COLO668 (cell line): Measurements from ENCODE around the gene KLF18.
"Not testable (repeated sequence)": the region's sequence is repeated elsewhere in the genome, so short reads cannot be mapped to it uniquely, and the experiment has no call there.

ENCODE experiments used
- DNase-seq: peaks from one replicate; lab custom pipeline; 2025; ENCODE audit not compliant: unreplicated experiment; lab: John Stamatoyannopoulos, UW

The KLF18 gene

DNA sequence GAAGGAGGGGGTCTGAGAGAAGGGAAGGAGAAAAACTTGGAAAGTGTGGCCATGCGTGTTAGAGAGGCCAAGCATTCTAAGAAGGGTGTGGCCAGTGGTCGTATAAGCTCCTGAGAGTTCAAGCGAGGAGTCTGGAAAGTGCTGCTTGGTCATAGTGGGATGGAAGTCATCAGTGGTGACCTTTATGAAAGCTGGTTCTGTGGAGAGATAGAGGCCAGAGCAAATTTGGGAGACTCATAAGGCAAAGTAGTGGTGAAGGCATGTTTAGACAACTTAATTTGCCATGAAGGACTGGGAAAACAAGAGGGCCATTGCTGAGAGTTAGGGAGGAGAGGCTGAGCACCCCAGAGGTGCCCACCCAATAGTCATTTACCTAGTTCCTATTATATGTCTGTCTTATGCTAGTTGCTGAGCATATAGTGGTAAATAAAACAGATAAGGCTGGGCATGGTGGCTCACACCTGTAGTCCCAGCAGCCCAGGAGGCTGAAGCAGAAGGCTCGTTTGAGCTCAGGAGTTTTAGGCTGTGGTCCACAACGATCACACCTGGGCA is 21.0 kb downstream of the KLF18 start:
- no peak for DNase-seq

GRCh38 chr1:44119525-44119924 is 21.9 kb downstream of the KLF18 start:
- no peak for DNase-seq

DNA sequence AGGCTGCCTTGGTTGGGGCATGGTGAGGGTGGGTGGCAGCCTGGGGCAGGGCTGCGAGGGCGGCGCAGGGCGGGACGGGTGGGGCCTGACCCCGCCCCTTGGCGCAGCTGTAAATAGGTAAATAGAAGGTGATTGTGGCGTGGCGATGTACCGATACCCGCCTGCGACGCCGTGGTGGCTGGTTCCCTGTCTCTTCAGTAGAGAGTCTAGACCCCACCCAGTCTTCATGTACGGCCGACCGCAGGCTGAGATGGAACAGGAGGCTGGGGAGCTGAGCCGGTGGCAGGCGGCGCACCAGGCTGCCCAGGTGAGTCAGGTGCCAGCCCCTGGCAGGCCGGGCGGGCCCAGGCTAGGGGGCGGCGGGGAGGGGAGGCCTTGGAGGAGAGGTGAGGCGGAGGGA is 22.7 kb downstream of the KLF18 start, which contains the start of gene KLF17:
Gene KLF17, plus strand, starts transcription at position 140 of the 400 bp plus-strand sequence. Its CDS starts 87 bp downstream, at position 227.
- no peak for DNase-seq

DNA sequence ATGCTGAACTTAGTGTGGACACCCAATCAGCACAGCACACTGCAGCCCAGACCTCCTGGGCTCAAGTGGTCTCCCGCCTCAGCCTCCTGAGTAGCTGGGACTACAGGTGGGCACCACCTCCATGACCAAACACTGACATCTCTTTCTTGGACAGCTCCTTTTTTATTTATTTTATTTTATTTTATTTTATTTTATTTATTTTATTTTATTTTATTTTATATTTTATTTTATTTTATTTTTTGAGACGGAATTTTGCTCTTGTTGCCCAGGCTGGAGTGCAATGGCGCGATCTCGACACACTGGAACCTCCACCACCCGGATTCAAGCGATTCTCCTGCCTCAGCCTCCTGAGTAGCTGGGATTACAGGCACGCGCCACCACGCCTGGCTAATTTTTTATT is 24.2 kb downstream of the KLF18 start:
- DNase-seq = not testable (repeated sequence)

GRCh38 chr1:44114098-44114497 is 27.3 kb downstream of the KLF18 start:
- DNase-seq = no peak

GRCh38 chr1:44113095-44113609 is 28.3 kb downstream of the KLF18 start:
- no peak for DNase-seq

GRCh38 chr1:44112486-44112885 is 28.9 kb downstream of the KLF18 start:
- DNase-seq = no peak

DNA sequence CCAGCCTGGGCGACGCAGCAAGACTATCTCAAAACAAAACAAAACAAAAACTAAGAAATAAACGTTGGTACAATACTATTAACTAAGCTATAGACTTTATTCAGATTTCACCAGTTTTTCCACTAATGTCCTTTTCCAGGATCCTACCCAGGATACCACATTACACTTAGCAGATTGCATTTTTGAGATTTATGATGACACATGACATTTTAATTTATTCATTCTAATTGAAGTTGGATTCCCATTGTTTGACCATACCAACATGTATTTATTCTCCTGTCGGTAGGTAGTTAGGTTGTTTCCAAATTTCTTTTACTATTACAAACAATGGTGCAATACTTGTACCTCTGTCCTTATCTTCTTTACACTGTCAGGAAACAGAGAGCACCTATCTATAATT is 29.6 kb downstream of the KLF18 start:
- DNase-seq = no peak

DNA sequence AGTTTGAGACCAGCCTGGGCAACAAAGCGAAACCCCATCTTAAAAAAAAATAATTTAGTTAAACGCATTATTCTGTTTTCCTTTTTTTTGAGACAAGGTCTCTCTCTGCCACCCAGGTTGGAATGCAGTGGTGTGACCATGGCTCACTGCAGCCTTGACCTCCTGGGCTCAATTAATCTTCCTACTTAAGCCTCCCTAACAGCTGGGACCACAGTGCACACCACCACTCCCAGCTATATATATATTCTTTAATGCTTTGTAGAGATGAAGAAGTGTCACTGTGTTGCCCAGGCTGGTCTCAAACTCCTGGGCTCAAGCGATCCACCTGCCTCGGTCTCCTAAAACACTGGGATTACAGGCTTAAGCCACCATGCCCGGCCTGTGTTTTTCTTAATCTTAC is 30.5 kb downstream of the KLF18 start:
- no peak for DNase-seq

DNA sequence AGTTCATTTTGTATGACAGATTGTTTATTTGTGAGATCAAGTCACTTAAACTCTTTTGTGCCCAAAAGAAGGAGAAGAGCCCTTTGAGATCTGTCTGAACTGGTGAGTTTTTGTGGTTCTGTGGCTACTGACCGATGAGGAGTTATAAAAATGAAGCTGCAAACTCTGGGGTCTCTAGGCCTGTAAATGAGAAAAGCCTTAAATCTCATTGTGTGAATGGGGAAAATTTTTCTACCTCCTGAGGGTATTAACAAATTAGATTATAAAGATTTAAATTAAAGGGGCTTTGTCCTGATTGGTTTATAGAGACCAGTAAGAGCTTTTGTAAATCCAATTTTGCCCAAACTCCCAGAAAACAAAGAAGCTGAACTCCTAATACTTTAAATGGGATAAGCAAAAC is 32.5 kb downstream of the KLF18 start:
- DNase-seq = no peak

- DNase-seq = no peak
Observed at GRCh38 chr1:44108241-44108640, 33.2 kb downstream of the KLF18 start.

- no peak for DNase-seq
Observed at GRCh38 chr1:44105810-44106209, 35.6 kb downstream of the KLF18 start.

DNA sequence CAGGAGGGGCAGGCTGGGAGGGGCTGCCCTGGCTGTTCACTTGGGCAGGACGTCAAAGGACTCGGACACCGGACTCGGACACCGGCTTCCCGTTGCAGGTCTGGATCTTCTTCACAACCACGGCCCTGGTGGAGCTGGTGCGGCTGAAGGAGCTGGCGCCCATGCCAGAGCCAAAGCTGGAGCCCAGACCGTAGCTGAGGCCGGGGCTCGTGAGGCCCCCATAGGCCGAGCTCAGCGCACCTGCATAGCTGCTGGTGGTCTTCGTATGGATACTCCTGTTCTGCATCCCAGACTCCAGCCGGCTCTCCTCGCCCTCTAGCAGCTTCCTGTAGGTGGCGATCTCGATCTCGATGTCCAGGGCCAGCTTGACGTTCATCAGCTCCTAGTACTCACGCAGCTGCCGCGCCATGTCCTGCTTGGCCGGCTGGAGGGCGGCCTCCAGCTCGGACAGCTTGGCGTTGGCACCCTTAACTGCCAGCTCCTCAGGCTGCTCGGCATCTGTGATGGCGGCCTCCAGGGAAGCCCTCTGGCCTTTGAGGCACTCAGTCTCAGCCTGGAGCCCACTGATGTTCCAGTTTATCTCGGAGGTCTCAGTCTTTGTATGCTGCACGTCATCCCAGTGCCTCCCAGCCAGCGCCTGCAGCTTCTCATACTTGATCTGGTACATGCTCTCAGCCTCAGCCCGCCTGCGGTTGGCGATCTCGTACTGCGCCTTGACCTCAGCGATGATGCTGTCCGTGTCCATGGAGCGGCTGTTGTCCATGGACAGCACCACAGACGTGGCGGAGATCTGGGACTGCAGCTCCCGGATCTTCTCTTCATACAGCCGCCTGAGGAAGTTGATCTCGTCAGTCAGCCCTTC is 37.9 kb downstream of the KLF18 start:
- DNase-seq = peak; percentile 50

DNA sequence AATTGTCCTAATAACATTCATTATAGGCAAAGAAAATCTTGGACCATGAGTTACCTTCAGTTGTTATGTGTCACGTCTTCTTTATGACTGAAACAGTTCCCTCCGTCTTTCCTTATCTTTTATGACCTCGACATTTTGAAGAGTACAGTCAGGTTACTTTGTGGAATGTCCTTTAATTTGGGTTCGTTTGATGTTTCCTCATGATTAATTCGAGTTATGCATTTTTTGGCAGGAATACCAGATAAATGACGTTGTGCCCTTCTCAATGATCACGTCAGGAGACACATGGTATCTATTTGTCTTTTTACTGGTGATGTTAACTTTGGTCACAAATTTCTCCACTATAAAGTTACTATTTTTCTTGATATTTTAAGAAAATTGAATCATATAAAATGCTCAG is 40.1 kb downstream of the KLF18 start:
- DNase-seq = no peak

DNA sequence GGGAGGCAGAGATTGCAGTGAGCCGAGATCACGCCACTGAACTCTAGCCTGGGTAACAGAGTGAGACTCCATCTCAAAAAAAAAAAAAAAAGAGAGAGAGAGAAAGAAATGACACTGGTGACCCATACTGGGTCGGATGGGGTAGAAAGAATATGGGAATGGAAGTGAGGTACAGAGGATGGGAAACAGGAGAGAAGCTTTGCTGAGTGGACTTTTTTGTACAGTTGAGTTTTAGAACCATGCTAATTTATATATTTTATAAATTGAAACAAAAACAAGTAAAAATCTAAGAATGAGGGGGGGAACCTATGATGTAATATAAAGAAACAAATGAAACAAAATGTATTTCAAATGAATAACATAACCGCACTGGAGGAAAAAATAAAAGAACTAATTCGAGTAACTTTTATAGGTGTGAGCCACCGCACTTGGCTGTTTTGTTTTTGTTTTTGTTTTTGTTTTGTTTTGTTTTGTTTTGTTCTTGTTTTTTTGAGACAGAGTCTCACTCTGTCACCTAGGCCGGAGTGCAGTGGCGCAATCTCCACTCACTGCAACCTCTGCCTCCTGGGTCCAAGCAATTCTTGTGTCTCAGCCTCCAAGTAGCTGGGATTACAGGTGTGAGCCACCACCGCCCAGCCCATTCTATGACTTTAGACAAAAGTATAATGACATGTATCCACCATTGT is 41.1 kb downstream of the KLF18 start:
- no peak for DNase-seq

- DNase-seq = no peak
Observed at GRCh38 chr1:44094047-44094446, 47.4 kb downstream of the KLF18 start.

DNA sequence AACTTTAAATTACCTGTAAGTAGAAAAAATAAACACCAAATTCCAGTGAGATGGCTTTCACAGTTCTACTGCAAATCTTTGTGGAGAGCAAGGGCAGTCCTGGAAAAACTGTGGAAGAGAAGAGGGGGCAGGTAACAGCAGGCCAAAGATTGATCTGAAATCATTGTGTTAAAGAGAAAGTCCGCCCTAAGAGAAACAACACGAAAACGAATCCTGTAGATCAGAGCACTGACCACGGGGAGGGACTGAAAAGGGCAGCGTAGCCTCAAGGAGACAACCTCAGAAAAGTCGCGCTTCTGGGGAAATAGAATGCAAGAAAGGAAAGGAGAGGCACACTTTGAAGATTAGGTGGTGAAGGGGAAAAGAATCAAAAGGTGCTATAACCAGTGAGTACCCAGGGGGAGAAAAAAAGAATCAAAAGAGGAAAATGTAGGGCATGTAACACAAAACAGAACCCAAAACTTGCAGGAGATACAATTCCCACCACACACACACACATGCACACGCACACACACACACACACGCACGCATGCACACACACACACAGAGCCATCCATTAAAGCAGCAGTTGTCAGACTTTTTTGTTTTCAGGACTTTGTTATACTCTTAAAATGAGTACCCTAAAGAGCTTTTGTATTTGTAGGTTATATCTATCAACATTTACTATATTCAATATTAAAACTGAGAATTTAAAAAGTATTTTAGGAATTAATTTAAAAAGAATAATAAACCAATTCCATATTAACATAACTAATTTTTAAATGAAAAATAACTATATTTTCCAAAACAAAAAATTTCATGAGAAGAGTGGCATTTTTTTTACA is 50.8 kb downstream of the KLF18 start:
- no peak for DNase-seq

DNA sequence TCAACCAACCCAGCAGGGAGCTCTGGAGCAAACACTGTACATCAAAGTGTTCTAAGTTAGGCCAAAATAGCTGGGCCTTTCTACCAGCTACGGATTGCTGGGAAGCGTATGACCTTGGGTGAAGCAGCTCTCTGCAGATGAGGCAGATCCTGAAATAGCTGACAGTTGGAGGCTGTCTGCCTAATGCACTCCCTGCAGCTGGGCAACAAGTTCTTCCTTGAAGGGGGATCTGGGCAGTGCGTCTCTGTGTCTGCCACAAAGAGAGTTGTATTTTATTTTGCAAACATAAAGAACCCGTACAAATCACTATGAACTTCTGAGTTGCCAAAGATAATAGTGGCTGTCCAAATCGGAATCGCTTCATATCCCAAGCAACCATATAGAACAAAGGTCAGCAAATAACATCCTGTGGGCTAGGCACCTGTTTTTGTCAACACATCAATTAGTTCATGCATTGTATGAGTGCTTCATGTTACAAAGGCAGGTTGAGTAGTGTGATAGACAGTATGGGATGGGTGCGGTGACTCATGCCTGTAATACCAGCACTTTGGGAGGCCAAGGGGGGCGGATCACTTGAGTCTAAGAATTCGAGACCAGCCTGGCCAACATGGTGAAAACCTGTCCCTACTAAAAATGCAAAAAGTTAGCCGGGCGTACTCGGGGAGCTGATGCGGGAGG is 51.9 kb downstream of the KLF18 start:
- peak; percentile 82 for DNase-seq
